ENCODE measurements around the gene NFILZ. TPM values are rescaled to one million over a fixed set of nuclear protein-coding genes. Genes with fewer than 3 reads are reported as not detected.

Gene NFILZ, protein sequence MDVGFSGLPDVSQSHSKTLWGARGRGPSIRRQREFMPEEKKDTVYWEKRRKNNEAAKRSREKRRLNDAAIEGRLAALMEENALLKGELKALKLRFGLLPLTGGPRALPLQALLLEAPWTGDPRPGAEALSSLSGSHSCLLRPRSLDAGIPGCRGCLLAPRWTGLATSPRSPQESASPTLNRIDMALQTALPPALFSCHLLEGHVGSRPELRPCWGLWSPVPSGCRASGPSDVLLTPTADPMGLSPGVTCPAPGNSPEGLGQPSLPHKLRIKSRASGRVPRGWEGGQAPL
- total RNA-seq (2021; fragmentation: NEBNext Ultra II Directional; extraction: Animal tissue kit (Norgen Biotek cat#: 25700)) (not detected in 2 replicates), polyA plus RNA-seq (2011; rRNA removed) (not detected in 2 replicates), polyA minus RNA-seq (2011; rRNA and poly(A)+ RNA removed) (not detected in 2 replicates)
- not detected for polyA plus RNA-seq (2011; cell fraction: cytosol; rRNA removed)
- polyA plus RNA-seq (2011; cell fraction: nucleus; rRNA removed): not detected
- polyA plus RNA-seq (2012, experiment 1 of 2): not detected in 4 replicates
- not detected for polyA plus RNA-seq (2012, experiment 2 of 2)
- not detected for polyA plus RNA-seq (2013, experiment 1 of 2)
- not detected for polyA plus RNA-seq (2013, experiment 2 of 2)
- polyA minus RNA-seq (2011; cell fraction: cytosol; rRNA and poly(A)+ RNA removed): not detected
- not detected for polyA minus RNA-seq (2011; cell fraction: nucleus; rRNA and poly(A)+ RNA removed)
- long read RNA-seq, experiment 1: 0 reads
- long read RNA-seq, experiment 2: 0 reads

DNA sequence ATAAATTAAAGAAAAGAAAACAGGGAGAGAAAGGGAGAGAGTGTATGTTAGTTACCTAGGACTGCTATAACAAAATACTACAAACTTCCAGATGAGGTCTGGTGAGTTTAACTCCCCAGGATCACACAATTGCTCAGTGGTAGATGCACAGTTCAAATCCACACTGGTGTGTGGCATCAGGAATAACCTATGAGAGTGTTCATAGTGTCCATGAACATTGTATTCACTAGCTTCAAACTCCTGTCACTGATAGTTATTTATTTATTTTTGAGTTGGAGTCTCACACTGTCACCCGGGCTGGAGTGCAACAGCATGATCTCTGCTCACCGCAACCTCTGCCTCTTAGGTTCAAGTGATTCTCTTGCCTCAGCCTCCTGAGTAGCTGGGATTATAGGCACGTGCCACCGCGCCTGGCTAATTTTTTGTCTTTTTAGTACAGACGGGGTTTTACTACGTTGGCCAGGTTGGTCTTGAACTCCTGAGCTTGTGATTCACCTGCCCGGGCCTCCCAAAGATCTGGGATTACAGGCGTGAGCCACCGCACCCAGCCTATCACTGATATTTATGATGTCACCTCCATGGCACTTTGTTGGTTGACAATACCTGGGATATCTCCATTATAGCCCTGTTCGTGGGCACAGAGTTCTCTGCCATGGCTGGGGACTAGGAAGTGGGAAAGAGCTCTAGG is at the start of gene NFILZ:
NFILZ (plus strand) TSS at position 638 of the 688 bp plus-strand sequence. CDS start 46,133 bp downstream, outside the sequence.
- no peak within 1 kb of the TSS for H2BK12ac ChIP-seq (ENCODE audit: low read depth, low read length)
- H3K14ac ChIP-seq (ENCODE audit: insufficient read length): no peak within 1 kb of the TSS
- CTCF ChIA-PET (ENCODE audit: partially characterized antibody): interaction anchor here (0.7 to 5.6 kb wide), 7 partner anchors 12 to 64 kb away, joined by 3 to 45 read pairs (median 3); no protein-coding TSS in a partner anchor
- no peak within 1 kb of the TSS for H2BK15ac ChIP-seq (ENCODE audit: low read length)
- POLR2A ChIA-PET (ENCODE audit: partially characterized antibody): interaction anchor here (0.6 to 2.0 kb wide), 3 partner anchors 17 to 99 kb away, joined by 3 to 5 read pairs (median 4); no protein-coding TSS in a partner anchor
- no peak within 1 kb of the TSS for H3K9ac ChIP-seq (replicated peaks in 1 of 4; ENCODE audit: extremely low read depth in 1 of 4, low read depth in 3 of 4, low read length in 3 of 4)
- H4K8ac ChIP-seq (ENCODE audit: extremely low read depth, insufficient read depth, low read length): 0 out of 2 replicates have a peak within 1 kb of the TSS, but pooled peaks have one; percentile 88
- no peaks in the 10 kb centered on the region for H3K79me2 ChIP-seq (ENCODE audit: control insufficient read depth in 1 of 2, insufficient read depth in 2 of 2, low read length in 2 of 2)
- H3K36me3 ChIP-seq (ENCODE audit: control insufficient read depth in 2 of 4, insufficient read depth in 4 of 4, low read length in 3 of 4): no peaks in the 10 kb centered on the region
- H4K5ac ChIP-seq (ENCODE audit: insufficient read length, low read depth, low read length): no peak within 1 kb of the TSS
- DNase-seq (ENCODE audit: low read depth in 1 of 2, low spot score in 2 of 2): no peak
- no peak for FAIRE-seq
- peaks cover 2 to 10% (median 8%) of the 10 kb centered on the region in 4 experiments; a peak in 6 of 7 replicates for H3K4me1 ChIP-seq (replicated peaks in 1 of 4; ENCODE audit: control insufficient read depth in 3 of 4, insufficient read depth in 4 of 4, low read length in 3 of 4)
- H4K20me1 ChIP-seq (replicated peaks in 1 of 2; ENCODE audit: control insufficient read depth in 1 of 2, insufficient read depth in 2 of 2, low read length in 2 of 2): no peaks in the 10 kb centered on the region
- H3K23me2 ChIP-seq (ENCODE audit: low read depth, low read length): no peaks in the 10 kb centered on the region
- 91% methylated on average over 11 of the region's 11 CpGs; no CpG with 5 or more reads in 1 of the 2 experiments for WGBS, 2 experiments (ENCODE audit: extremely low coverage in 1 of 2, insufficient coverage in 1 of 2, insufficient read length in 1 of 2, insufficient replicate concordance in 2 of 2, low coverage in 1 of 2, low lambda C conversion rate in 2 of 2, missing lambda C conversion rate in 1 of 2)
- H3K27me3 ChIP-seq (replicated peaks in 1 of 4; ENCODE audit: control insufficient read depth in 3 of 4, extremely low read depth in 1 of 4, insufficient read depth in 3 of 4, low read length in 3 of 4): no peaks in the 10 kb centered on the region
- no peaks in the 10 kb centered on the region for H3K79me1 ChIP-seq (ENCODE audit: low read depth, low read length)
- no peaks in the 10 kb centered on the region; a peak in 1 of 4 replicates for H3K9me3 ChIP-seq (ENCODE audit: insufficient read depth in 2 of 2, low read depth in 1 of 2, low read length in 1 of 2)
- H3K4me2 ChIP-seq (ENCODE audit: insufficient read depth in 1 of 2, low read depth in 2 of 2, low read length in 2 of 2): peak within 1 kb of the TSS in 1 of 2 experiments; percentile 34; a peak in 1 of 4 replicates
- no peak within 1 kb of the TSS for H3K23ac ChIP-seq (ENCODE audit: insufficient read length)
- H3K56ac ChIP-seq (replicated peaks; ENCODE audit: insufficient read length, low read depth, low read length): no peak within 1 kb of the TSS
- H2AFZ ChIP-seq (ENCODE audit: low read length): no peak within 1 kb of the TSS
- no peak within 1 kb of the TSS for H2BK20ac ChIP-seq (ENCODE audit: low read length)
- H3K4me3 ChIP-seq (ENCODE audit: extremely low read depth in 1 of 4, insufficient read depth in 2 of 4, low read depth in 3 of 4, low read length in 4 of 4): no peak within 1 kb of the TSS; a peak in 1 of 8 replicates
- no peak within 1 kb of the TSS for H3K27ac ChIP-seq (ENCODE audit: low read depth, low read length)
- H2AK5ac ChIP-seq (ENCODE audit: low read depth, low read length): no peak within 1 kb of the TSS
- no peak within 1 kb of the TSS for H2BK5ac ChIP-seq (ENCODE audit: low read depth, low read length)
- no peak within 1 kb of the TSS for H2BK120ac ChIP-seq (replicated peaks; ENCODE audit: low read depth, low read length)
- no peak within 1 kb of the TSS for H4K91ac ChIP-seq (replicated peaks; ENCODE audit: insufficient read length, low read length)
- peak within 1 kb of the TSS; percentile 9; the same call in 1 of the 2 replicates for H3K18ac ChIP-seq (ENCODE audit: extremely low read depth, low read length)
- H3K4ac ChIP-seq (replicated peaks; ENCODE audit: insufficient read length, low read depth, low read length): no peak within 1 kb of the TSS
- TF ChIP-seq TAF1 (IDR thresholded peaks at IDR 0.05; ENCODE audit: low read depth, low read length) (no peak), CBX8 (IDR thresholded peaks at IDR 0.05; ENCODE audit: borderline replicate concordance, low read depth, low read length) (no peak), EZH2 (IDR thresholded peaks at IDR 0.05; ENCODE audit: low read depth, low read length, severe bottlenecking) (no peak), KDM1A (IDR thresholded peaks at IDR 0.05; ENCODE audit: borderline replicate concordance, low read length) (no peak)
- TF ChIP-seq, protein P1, sequence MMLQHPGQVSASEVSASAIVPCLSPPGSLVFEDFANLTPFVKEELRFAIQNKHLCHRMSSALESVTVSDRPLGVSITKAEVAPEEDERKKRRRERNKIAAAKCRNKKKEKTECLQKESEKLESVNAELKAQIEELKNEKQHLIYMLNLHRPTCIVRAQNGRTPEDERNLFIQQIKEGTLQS (IDR thresholded peaks at IDR 0.05; ENCODE audit: insufficient read depth, low read depth, low read length): no peak

Data from H1 (cell line).